Caco-2 (cell line): ENCODE measurements around the gene OAF. TPM values are rescaled to one million over a fixed set of nuclear protein-coding genes. Genes with fewer than 3 reads are reported as not detected.

Experiments
- BruUV-seq: library from RNA; stranded (reverse); fragments of 400-500 nt; replicated peaks from 2 replicates; lab custom pipeline; 2021; lab: Mats Ljungman, UMichigan
- CTCF ChIA-PET: fragments of 300-600 bp; sonication (Branson Sonifier 250); formaldehyde crosslinking; loops from one replicate; lab custom pipeline; 2022; ENCODE audit warnings: antibody characterized with exemption; lab: Charles Lee
- POLR2A ChIA-PET: fragments of 300-600 bp; sonication (Branson Sonifier 250); formaldehyde crosslinking; loops from one replicate; lab custom pipeline; 2022; ENCODE audit warnings: antibody characterized with exemption; lab: Charles Lee
- DNase-seq, 2 experiments: peaks; one replicate each; pipeline versions ENCODE4 v3.0.0 to v3.0.0-alpha.2; 2020 to 2022
- H3K27me3 ChIP-seq: replicated peaks from 2 replicates; pipeline ENCODE4 v1.6.0; 2011; ENCODE audit warnings: low read length; ENCODE audit not compliant: control insufficient read depth, insufficient read depth
- H3K36me3 ChIP-seq: 2 replicates; pipeline ENCODE4 v1.5.1; 2011; ENCODE audit warnings: low read length; ENCODE audit not compliant: control insufficient read depth, insufficient read depth
- H3K4me1 ChIP-seq: fragments of 250-450 bp; sonication (Bioruptor Pico); 2 replicates; pipeline ENCODE4 v1.5.1; 2020; ENCODE audit warnings: mild to moderate bottlenecking
- H3K4me3 ChIP-seq: 2 replicates; pipeline ENCODE4 v1.5.1; 2011; ENCODE audit warnings: low read depth, mild to moderate bottlenecking, control low read depth, low read length
- H3K9me3 ChIP-seq: fragments of 250-450 bp; sonication (Bioruptor Pico); 2 replicates; pipeline ENCODE4 v1.5.1; 2020; ENCODE audit warnings: mild to moderate bottlenecking, moderate library complexity
- H3K27ac Mint-ChIP-seq: one replicate; pipeline ENCODE4 v1.8.0; 2022; ENCODE audit warnings: mixed read lengths; ENCODE audit not compliant: unreplicated experiment
- H3K27me3 Mint-ChIP-seq: one replicate; pipeline ENCODE4 v1.8.0; 2022; ENCODE audit warnings: mixed read lengths; ENCODE audit not compliant: insufficient read depth, unreplicated experiment
- H3K36me3 Mint-ChIP-seq: one replicate; pipeline ENCODE4 v1.8.0; 2022; ENCODE audit warnings: mild to moderate bottlenecking, mixed read lengths; ENCODE audit not compliant: insufficient read depth, unreplicated experiment
- H3K4me1 Mint-ChIP-seq: one replicate; pipeline ENCODE4 v1.8.0; 2022; ENCODE audit warnings: low read depth, mixed read lengths; ENCODE audit not compliant: unreplicated experiment
- H3K4me3 Mint-ChIP-seq: one replicate; pipeline ENCODE4 v1.8.0; 2022; ENCODE audit warnings: mild to moderate bottlenecking, moderate library complexity, mixed read lengths; ENCODE audit not compliant: unreplicated experiment
- H3K9me3 Mint-ChIP-seq: one replicate; pipeline ENCODE4 v1.8.0; 2022; ENCODE audit warnings: mixed read lengths; ENCODE audit not compliant: unreplicated experiment
- CTCF ChIP-seq, 2 experiments: fragments of 200-600 bp in 1 of 2; IDR thresholded peaks; 1 replicate in 1 of 2; 2 replicates in 1 of 2; pipeline versions ENCODE4 v1.5.1 to v1.8.0; 2011 to 2022; ENCODE audit warnings: antibody characterized with exemption in 1 of 2, control low read depth in 1 of 2, inconsistent platforms in 1 of 2, low read depth in 1 of 2, low read length in 1 of 2, mild to moderate bottlenecking in 1 of 2, moderate library complexity in 1 of 2; ENCODE audit not compliant: insufficient read depth in 1 of 2, severe bottlenecking in 1 of 2, unreplicated experiment in 1 of 2
- intact Hi-C: fragments of 100-400 bp; cut with micrococcal nuclease; formaldehyde crosslinking; loops from one replicate; pipeline ENCODE4 v1.10.0; 2022; ENCODE audit not compliant: unreplicated experiment
- total RNA-seq: library from RNA; stranded (reverse); gene quantifications from 2 replicates; pipeline ENCODE4 v1.2.3, GENCODE V29; 2022

The OAF gene
- total RNA-seq, 1 experiment from 2014 or later, result 31.3 TPM

GRCh38 chr11:120198787-120199469, 11.9 kb upstream of the OAF start:
- no peaks in the 10 kb centered on the region for H3K9me3 Mint-ChIP-seq
- DNase-seq, result no peak
- no TSS peak for BruUV-seq
- ChIA-PET CTCF (interaction anchor here (0.9 to 1.0 kb wide), 2 partner anchors 16 to 30 kb away, joined by 3 to 5 read pairs; no protein-coding TSS in a partner anchor), POLR2A (no interaction called here)
- TF ChIP-seq CTCF (IDR thresholded peaks at IDR 0.05; ENCODE audit: insufficient read depth in 1 of 2, low read depth in 1 of 2, low read length in 1 of 2, severe bottlenecking in 1 of 2, unreplicated experiment in 1 of 2), result no peak
- Histone ChIP-seq H3K4me3 (no peak overlapping the region), H3K4me1 (peaks cover 14% of the 10 kb centered on the region), H3K27me3 (no peaks in the 10 kb centered on the region), H3K36me3 (no peaks in the 10 kb centered on the region), H3K9me3 (no peaks in the 10 kb centered on the region)
- no peaks in the 10 kb centered on the region for H3K27me3 Mint-ChIP-seq
- intact Hi-C loops, result no loop called here
- peaks cover 9% of the 10 kb centered on the region for H3K4me1 Mint-ChIP-seq
- H3K36me3 Mint-ChIP-seq, result no peaks in the 10 kb centered on the region
- no peak overlapping the region for H3K27ac Mint-ChIP-seq
- no peak overlapping the region for H3K4me3 Mint-ChIP-seq

- TF ChIP-seq CTCF (IDR thresholded peaks at IDR 0.05; ENCODE audit: insufficient read depth in 1 of 2, low read depth in 1 of 2, low read length in 1 of 2, severe bottlenecking in 1 of 2, unreplicated experiment in 1 of 2), result no peak
- no peak for DNase-seq
- Mint-ChIP-seq H3K9me3 (no peaks in the 10 kb centered on the region), H3K27ac (no peak overlapping the region), H3K4me3 (no peak overlapping the region), H3K36me3 (no peaks in the 10 kb centered on the region), H3K4me1 (peaks cover 9% of the 10 kb centered on the region), H3K27me3 (no peaks in the 10 kb centered on the region)
- Histone ChIP-seq H3K4me1 (peaks cover 14% of the 10 kb centered on the region), H3K9me3 (no peaks in the 10 kb centered on the region), H3K36me3 (no peaks in the 10 kb centered on the region), H3K4me3 (no peak overlapping the region), H3K27me3 (no peaks in the 10 kb centered on the region)
- intact Hi-C loops, result no loop called here
- no TSS peak for BruUV-seq
- ChIA-PET CTCF (interaction anchor here (0.9 to 1.0 kb wide), 2 partner anchors 15 to 29 kb away, joined by 3 to 5 read pairs; no protein-coding TSS in a partner anchor), POLR2A (interaction anchor here (0.5 kb wide), 1 partner anchor 1409 kb away, joined by 3 read pairs; the partner anchor contains the start of gene DDX6)
These were observed 11.2 kb upstream of the OAF start for GRCh38 chr11:120199613-120200012.

- intact Hi-C loops, result no loop called here
- no peak overlapping the region for H3K4me3 ChIP-seq
- BruUV-seq, result no TSS peak
- no peaks in the 10 kb centered on the region for H3K36me3 Mint-ChIP-seq
- peaks cover 6% of the 10 kb centered on the region for H3K4me1 Mint-ChIP-seq
- TF ChIP-seq CTCF (IDR thresholded peaks at IDR 0.05; ENCODE audit: insufficient read depth in 1 of 2, low read depth in 1 of 2, low read length in 1 of 2, severe bottlenecking in 1 of 2, unreplicated experiment in 1 of 2), result no peak
- no peaks in the 10 kb centered on the region for H3K27me3 Mint-ChIP-seq
- CTCF ChIA-PET, result no interaction called here
- no peak overlapping the region for H3K4me3 Mint-ChIP-seq
- no peaks in the 10 kb centered on the region for H3K9me3 ChIP-seq
- H3K27me3 ChIP-seq, result no peaks in the 10 kb centered on the region
- no peaks in the 10 kb centered on the region for H3K9me3 Mint-ChIP-seq
- POLR2A ChIA-PET, result no interaction called here
- DNase-seq, result no peak
- H3K36me3 ChIP-seq, result no peaks in the 10 kb centered on the region
- H3K27ac Mint-ChIP-seq, result no peak overlapping the region
- H3K4me1 ChIP-seq, result peaks cover 13% of the 10 kb centered on the region
These were observed 10.2 kb upstream of the OAF start for GRCh38 chr11:120200677-120201076.
